Nasal cavity respiratory epithelium epithelial cell of viscerocranial mucosa (primary cell): ENCODE measurements around the gene RPL4. TPM values are rescaled to one million over a fixed set of nuclear protein-coding genes. Genes with fewer than 3 reads are reported as not detected.

Experiments
- total RNA-seq: library from RNA; depleted of rRNA; stranded (reverse); fragments of >200 nt; gene quantifications from 2 replicates; pipeline ENCODE4 v1.2.3, GENCODE V29; 2014

The RPL4 gene
- total RNA-seq, result 3,547 and 4,868 TPM in 2 replicates

DNA sequence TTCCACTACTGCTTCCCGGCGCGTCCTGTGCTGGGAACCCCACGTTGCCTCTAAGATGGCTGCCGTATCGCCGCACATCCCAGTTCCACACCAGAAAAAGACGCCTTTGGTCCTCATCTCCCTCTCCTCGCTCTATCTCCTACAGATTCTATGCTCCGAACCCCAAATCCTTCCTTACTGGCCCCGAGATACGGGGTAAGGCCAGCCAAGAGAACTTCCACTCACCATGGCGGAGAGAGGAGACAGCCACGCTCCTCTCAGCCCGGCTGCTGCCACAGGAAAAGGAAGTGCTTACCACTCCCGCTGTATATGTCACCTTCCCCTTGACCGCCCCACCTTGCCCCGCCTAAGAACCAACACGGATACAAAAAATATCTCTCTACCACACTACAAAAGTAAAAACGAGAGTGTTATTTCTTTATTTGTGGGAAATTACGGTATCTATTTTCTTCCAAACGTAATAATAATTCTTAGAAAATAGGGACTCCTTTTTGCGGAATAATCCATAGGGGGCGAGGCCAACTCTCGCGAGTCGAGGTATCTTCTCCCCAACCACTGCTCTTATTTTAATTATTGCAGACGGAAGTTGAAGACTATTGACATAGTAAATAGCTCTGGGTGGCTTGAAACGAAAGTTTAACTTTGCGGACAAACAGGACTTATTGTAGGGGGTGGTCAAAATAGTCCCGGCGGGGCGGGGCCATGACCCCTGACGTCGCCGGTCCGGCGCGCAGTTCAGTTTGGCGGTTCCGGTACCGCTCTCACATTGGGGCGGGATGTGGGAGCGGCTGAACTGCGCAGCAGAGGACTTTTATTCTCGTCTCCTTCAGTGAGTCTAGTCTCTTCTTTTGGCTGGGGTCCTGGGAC lies at the start of gene RPL4, which contains the start of gene ZWILCH:
Gene RPL4, minus strand, starts transcription at position 293 of the 867 bp plus-strand sequence. Its CDS starts 65 bp downstream, at position 228.
Gene ZWILCH, plus strand, starts transcription at position 764 of the 867 bp plus-strand sequence. Its CDS starts 13 bp downstream, at position 777.

DNA sequence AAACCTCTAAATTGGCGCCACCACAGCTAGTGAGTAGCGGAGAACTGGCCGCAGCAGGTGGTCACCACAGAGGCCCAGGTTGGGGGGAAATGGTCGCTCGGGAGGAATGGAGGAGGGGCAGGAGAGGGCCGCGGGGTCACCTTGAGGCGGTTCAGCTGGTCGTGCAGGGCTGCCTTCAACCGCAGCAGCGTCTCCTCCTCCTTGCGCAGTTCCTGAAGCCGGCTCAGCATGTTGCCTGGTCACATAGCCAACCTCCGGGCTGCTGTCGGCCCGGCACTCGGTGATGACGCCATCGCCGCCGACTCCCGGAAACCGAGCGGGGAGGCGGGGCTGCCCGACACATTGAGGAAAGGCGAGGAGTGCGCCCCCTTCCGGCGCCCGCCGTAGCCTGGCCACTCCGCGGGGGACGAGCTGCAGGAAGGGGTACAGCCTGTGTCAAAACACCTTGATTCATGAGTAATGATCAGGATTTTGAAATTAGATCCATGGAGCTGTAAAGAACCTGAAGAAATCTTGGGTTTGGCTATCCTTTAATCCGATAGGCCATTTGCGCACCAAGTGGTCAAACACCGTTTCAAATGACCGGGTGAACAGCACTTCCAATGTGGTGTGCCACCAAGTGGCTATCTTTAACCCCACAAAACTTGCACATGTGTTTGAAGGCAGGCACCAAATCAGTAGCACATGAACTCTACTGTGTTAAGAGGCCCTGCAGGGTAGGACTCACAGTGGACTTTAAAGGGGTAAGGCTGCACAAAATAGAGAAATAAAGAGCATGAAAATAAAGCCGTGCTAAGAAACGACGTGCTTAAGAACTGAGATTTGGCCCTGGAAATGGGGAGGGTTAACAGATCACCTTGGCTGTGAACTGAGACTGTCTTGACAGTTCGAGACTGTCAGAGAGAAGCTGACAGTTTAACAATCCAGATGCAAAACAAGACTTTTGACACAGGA lies 6.9 kb downstream of the RPL4 start, which contains the start of gene SNAPC5:
Gene SNAPC5, minus strand, starts transcription at position 261 of the 954 bp plus-strand sequence. Its CDS starts 31 bp downstream, at position 230.

Other genes with a start within 250 kb of the RPL4 start
- gene DIS3L, start 211.3 kb downstream of the RPL4 start, total RNA-seq, result 18.4 and 19.1 TPM in 2 replicates
- 15.6 and 16.7 TPM in 2 replicates for gene TIPIN, start 148.2 kb downstream of the RPL4 start, total RNA-seq
- gene MAP2K1, start 117.9 kb downstream of the RPL4 start, total RNA-seq, result 45.8 and 68.0 TPM in 2 replicates
- 35.7 and 62.5 TPM in 2 replicates for gene SNAPC5, start 7.1 kb downstream of the RPL4 start, total RNA-seq
- gene ZWILCH, start 471 bp upstream of the RPL4 start, total RNA-seq, result 6.1 and 7.5 TPM in 2 replicates
- not detected in 2 replicates for gene LCTL, start 61.1 kb upstream of the RPL4 start, total RNA-seq
- under 0.01 and 0.64 TPM in 2 replicates for gene SMAD6, start 197.4 kb upstream of the RPL4 start, total RNA-seq